Kidney (tissue), 14 donors: ENCODE measurements around the gene PRKACA. TPM values are rescaled to one million over a fixed set of nuclear protein-coding genes. Genes with fewer than 3 reads are reported as not detected.

Experiments used
- DNase-seq, 5 donors: peaks; one replicate each; pipeline ENCODE4 v3.0.0-alpha.2; 2013 to 2020
- FAIRE-seq: peaks from 2 replicates; lab custom pipeline; 2012; peaks lifted over from hg19 to GRCh38; lab: Jason Lieb, UNC
- H3K27ac ChIP-seq, 2 donors: one replicate each; pipeline ENCODE4 v1.7.0; 2013; ENCODE audit warnings: low read depth in 2 of 2, low read length in 2 of 2, inconsistent platforms in 1 of 2
- H3K27me3 ChIP-seq: one replicate; pipeline ENCODE4 v1.7.1; 2013; ENCODE audit warnings: low read length, inconsistent platforms; ENCODE audit not compliant: control insufficient read depth, insufficient read depth
- H3K36me3 ChIP-seq, 3 donors: one replicate each; pipeline versions ENCODE4 v1.7.0 to v1.7.1; 2013; ENCODE audit warnings: low read length in 3 of 3, control low read depth in 1 of 3, inconsistent platforms in 1 of 3; ENCODE audit not compliant: insufficient read depth in 3 of 3, control insufficient read depth in 2 of 3
- H3K4me1 ChIP-seq, 3 donors: one replicate each; pipeline versions ENCODE4 v1.7.0 to v1.7.1; 2013; ENCODE audit warnings: low read length in 3 of 3, inconsistent platforms in 1 of 3, low read depth in 1 of 3; ENCODE audit not compliant: control insufficient read depth in 2 of 3, insufficient read depth in 2 of 3
- H3K4me3 ChIP-seq, 3 donors: one replicate each; pipeline versions ENCODE4 v1.7.0 to v1.8.1; 2013; ENCODE audit warnings: low read length in 3 of 3, control low read depth in 1 of 3, inconsistent platforms in 1 of 3
- H3K9ac ChIP-seq, 3 donors: one replicate each; pipeline versions ENCODE4 v1.7.0 to v1.7.1; 2013; ENCODE audit warnings: low read length in 3 of 3, control low read depth in 1 of 3, inconsistent platforms in 1 of 3
- H3K9me3 ChIP-seq, 3 donors: one replicate each; pipeline versions ENCODE4 v1.7.0 to v1.7.1; 2013; ENCODE audit warnings: low read length in 3 of 3, control low read depth in 1 of 3, inconsistent platforms in 1 of 3; ENCODE audit not compliant: control insufficient read depth in 2 of 3, insufficient read depth in 1 of 3
- CTCF ChIP-seq: IDR thresholded peaks from 3 replicates; pipeline ENCODE4 v1.5.1; 2012; ENCODE audit warnings: mild to moderate bottlenecking, moderate library complexity, borderline replicate concordance; ENCODE audit not compliant: insufficient read depth; ENCODE audit errors: extremely low read depth
- intact Hi-C: fragments of 100-400 bp; cut with DNase I; formaldehyde crosslinking; loops from one replicate; pipeline ENCODE4 v1.11.1; 2022
- polyA plus RNA-seq: library from polyadenylated mRNA; stranded (reverse); fragments of 350-450 nt; fragmentation: Illumina TruSeq; extraction: RNeasy Lipid Tissue Mini Kit (QIAGEN cat#74804); gene quantifications from one replicate; pipeline ENCODE4 v1.2.3, GENCODE V29; 2014; ENCODE audit warnings: low read depth, low replicate concordance; ENCODE audit not compliant: insufficient read depth
- total RNA-seq: library from RNA; stranded (reverse); fragmentation: NEBNext Ultra II Directional; extraction: Animal tissue kit (Norgen Biotek cat#: 25700); gene quantifications from one replicate; pipeline ENCODE4 v1.2.1, GENCODE V29; 2021
- donor health status: control.
- donor health status: control.
- donor health status: control.
- donor health status: control.
- donor health status: control.
- donor health status: DM: yes; HTN: yes; CAD: no.
- donor health status: Normal renal cell carcinoma (clear cell type).

Gene PRKACA
- total and polyA plus RNA-seq, 2 donors from 2014 or later = 51.4 to 92.3 TPM

DNA sequence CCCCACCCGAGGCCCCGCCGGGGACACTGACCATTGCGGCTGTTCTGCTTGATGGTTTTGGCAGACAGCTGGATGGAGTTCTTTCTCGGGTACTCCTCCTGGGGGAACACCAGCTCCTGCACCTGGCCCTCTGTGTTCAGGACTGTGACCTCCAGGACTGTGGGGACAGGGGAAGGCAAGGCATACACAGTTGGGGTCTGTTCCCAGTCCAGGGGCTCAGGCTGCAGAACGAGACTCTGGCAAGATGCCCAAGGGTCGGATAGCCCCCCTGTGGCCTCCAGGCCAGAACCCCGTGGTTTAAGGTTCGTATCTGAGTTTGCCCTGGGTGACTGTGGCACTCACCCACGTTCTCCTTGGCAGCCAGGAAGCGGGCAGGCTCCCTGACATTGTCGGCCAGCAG lies 41.5 kb upstream of the PRKACA start:
- peaks cover 0 to 2% (median 0%) of the 10 kb centered on the region in 3 donors for H3K36me3 ChIP-seq
- DNase-seq = no peak
- FAIRE-seq = no peak

GRCh38 chr19:14158276-14159023 lies 40.9 kb upstream of the PRKACA start:
- no peaks in the 10 kb centered on the region for H3K9me3 ChIP-seq
- intact Hi-C loops = no loop called here
- H3K36me3 ChIP-seq = peaks cover 0 to 2% (median 0%) of the 10 kb centered on the region in 3 donors
- peak in 1 of 5 donors; percentile 33 for DNase-seq
- H3K27ac ChIP-seq = no peak overlapping the region
- H3K4me3 ChIP-seq = no peak overlapping the region
- FAIRE-seq = no peak
- no peak for TF ChIP-seq CTCF
- H3K9ac ChIP-seq = no peak overlapping the region
- H3K27me3 ChIP-seq = no peaks in the 10 kb centered on the region
- no peaks in the 10 kb centered on the region for H3K4me1 ChIP-seq

More for the DNA sequence above, 41.5 kb upstream of the PRKACA start:
- Histone ChIP-seq H3K27ac (no peak overlapping the region), H3K27me3 (no peaks in the 10 kb centered on the region), H3K4me1 (no peaks in the 10 kb centered on the region), H3K9ac (no peak overlapping the region), H3K9me3 (no peaks in the 10 kb centered on the region), H3K4me3 (no peak overlapping the region)
- TF ChIP-seq CTCF = no peak
- intact Hi-C loops = no loop called here

DNA sequence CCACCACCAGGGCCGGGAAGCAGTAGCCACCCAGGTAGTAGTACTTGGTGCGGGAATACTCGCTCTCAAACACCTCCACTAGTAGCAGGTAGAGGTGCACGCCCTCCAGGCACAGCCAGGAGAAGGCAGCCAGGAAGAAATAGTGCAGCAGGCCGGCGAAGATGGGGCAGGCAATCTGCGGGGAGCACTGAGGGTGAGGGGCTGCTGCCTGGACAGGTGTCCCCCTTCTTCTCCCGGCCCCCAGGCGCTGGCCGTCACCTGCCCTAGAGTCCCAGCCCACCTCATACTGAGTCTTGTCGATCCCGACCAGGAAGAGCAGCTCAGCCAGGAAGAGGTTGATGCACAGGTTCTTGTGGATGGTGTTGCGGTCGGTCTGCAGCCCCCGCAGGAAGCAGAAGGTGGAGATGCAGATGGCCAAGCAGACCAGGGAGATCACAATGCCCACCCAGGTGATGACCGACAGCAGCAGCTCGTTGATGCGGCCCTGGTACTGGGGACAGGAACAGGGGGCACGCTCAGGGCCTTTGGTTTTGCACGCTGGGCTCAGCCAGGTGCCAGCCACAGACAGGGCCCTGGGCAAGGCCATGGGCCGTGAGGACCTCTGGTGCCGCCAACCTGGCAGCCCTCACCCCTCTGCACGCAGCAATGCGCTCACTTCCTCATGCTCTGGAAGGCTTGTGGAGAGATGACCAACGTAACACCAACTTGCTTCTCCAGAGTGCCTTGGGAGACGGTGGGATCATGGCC lies 39.6 kb upstream of the PRKACA start:
- no peak for DNase-seq
- peaks cover 0 to 2% (median 0%) of the 10 kb centered on the region in 3 donors for H3K36me3 ChIP-seq
- H3K9ac ChIP-seq = no peak overlapping the region
- H3K4me3 ChIP-seq = no peak overlapping the region
- FAIRE-seq = no peak
- intact Hi-C loops = no loop called here
- H3K27ac ChIP-seq = no peak overlapping the region
- no peaks in the 10 kb centered on the region for H3K4me1 ChIP-seq
- no peak for TF ChIP-seq CTCF
- H3K27me3 ChIP-seq = no peaks in the 10 kb centered on the region
- H3K9me3 ChIP-seq = no peaks in the 10 kb centered on the region
